K562 (cell line): ENCODE data around the gene BTBD3. TPM values are rescaled to one million over a fixed set of nuclear protein-coding genes. Genes with fewer than 3 reads are reported as not detected.

Source experiments
- ATAC-seq: fragments of 200-7000 bp; cut with Tn5 transposase; 3 replicates; pipeline ENCODE4 v1.9.1; 2020; ENCODE audit warnings: moderate library complexity
- BruUV-seq: library from RNA; stranded (reverse); fragments of 400-500 nt; replicated peaks from 2 replicates; lab custom pipeline; 2021; lab: Mats Ljungman, UMichigan
- CTCF ChIA-PET: fragments of 300-600 bp; formaldehyde crosslinking; extraction: SDS; loops from one replicate; lab custom pipeline; 2021; ENCODE audit warnings: low intra/inter-chr PET ratio; lab: Yijun Ruan, JAX
- POLR2A ChIA-PET: fragments of 300-600, 350-650 bp; sonication (Branson Sonifier 250); formaldehyde crosslinking; extraction: SDS; loops from one replicate; lab custom pipeline; 2021; ENCODE audit warnings: antibody characterized with exemption, inconsistent platforms; lab: Yijun Ruan, JAX
- DNase-seq, 4 experiments: peaks; one replicate each; pipeline versions ENCODE4 v3.0.0 to v3.0.0-alpha.2; 2011 to 2018; ENCODE audit warnings: low spot score in 3 of 4, mixed read lengths in 3 of 4; ENCODE audit errors: extremely low read depth in 1 of 4
- FAIRE-seq: peaks from 2 replicates; lab custom pipeline; 2011; peaks lifted over from hg19 to GRCh38; lab: Jason Lieb, UNC
- H2AFZ ChIP-seq: 2 replicates; pipeline ENCODE4 v1.6.0; 2011; ENCODE audit warnings: low read depth, low read length, control low read depth, inconsistent platforms
- H3K27ac ChIP-seq: fragments of 200-600 bp; 3 replicates; pipeline ENCODE4 v1.8.0; 2011; ENCODE audit warnings: low read depth, mild to moderate bottlenecking, control low read depth, inconsistent platforms, low read length, moderate library complexity, mixed read lengths; ENCODE audit errors: extremely low read depth
- H3K27me3 ChIP-seq, 2 experiments: fragments of 300-600 bp in 1 of 2; 2 replicates in 1 of 2; 3 replicates in 1 of 2; pipeline versions ENCODE4 v1.6.0 to v1.8.0; 2011; ENCODE audit warnings: inconsistent platforms in 2 of 2, low read length in 2 of 2, mild to moderate bottlenecking in 1 of 2, mixed read lengths in 1 of 2, moderate library complexity in 1 of 2; ENCODE audit not compliant: control insufficient read depth in 2 of 2, insufficient read depth in 2 of 2
- H3K36me3 ChIP-seq: fragments of 300-600 bp; 3 replicates; pipeline ENCODE4 v1.8.0; 2011; ENCODE audit warnings: mild to moderate bottlenecking, low read length, inconsistent platforms; ENCODE audit not compliant: control insufficient read depth, insufficient read depth
- H3K4me1 ChIP-seq, 2 experiments: fragments of 200-600 bp in 1 of 2; replicated peaks in 1 of 2; 2 replicates in 1 of 2; 3 replicates in 1 of 2; pipeline versions ENCODE4 v1.5.1 to v1.8.0; 2011; ENCODE audit warnings: inconsistent platforms in 2 of 2, low read length in 2 of 2, mild to moderate bottlenecking in 1 of 2, mixed read lengths in 1 of 2, moderate library complexity in 1 of 2; ENCODE audit not compliant: control insufficient read depth in 2 of 2, insufficient read depth in 2 of 2
- H3K4me2 ChIP-seq: 2 replicates; pipeline ENCODE4 v1.6.1; 2011; ENCODE audit warnings: low read length, control low read depth, inconsistent platforms, mixed read lengths; ENCODE audit not compliant: insufficient read depth
- H3K4me3 ChIP-seq: fragments of 200-600 bp; sonication (generic), shearing (Covaris generic); 2 replicates; pipeline ENCODE4 v1.5.1; 2016; ENCODE audit warnings: control low read depth, inconsistent platforms
- H3K79me2 ChIP-seq: fragments of 200-600 bp; 3 replicates; pipeline ENCODE4 v1.8.0; 2011; ENCODE audit warnings: low read length, inconsistent platforms; ENCODE audit not compliant: control insufficient read depth, insufficient read depth
- H3K9ac ChIP-seq, 2 experiments: 2 replicates each; pipeline versions ENCODE4 v1.6.0 to v1.6.1; 2011; ENCODE audit warnings: low read depth in 2 of 2, low read length in 2 of 2, control low read depth in 1 of 2, inconsistent platforms in 1 of 2, mild to moderate bottlenecking in 1 of 2, mixed read lengths in 1 of 2; ENCODE audit not compliant: insufficient read depth in 1 of 2
- H3K9me1 ChIP-seq: one replicate; pipeline ENCODE4 v1.6.0; 2011; ENCODE audit warnings: inconsistent platforms, mild to moderate bottlenecking, low read length, moderate library complexity; ENCODE audit not compliant: control insufficient read depth, insufficient read depth
- H3K9me3 ChIP-seq: replicated peaks from 2 replicates; pipeline ENCODE4 v1.5.1; 2011; ENCODE audit warnings: low read depth, low read length, inconsistent platforms; ENCODE audit not compliant: control insufficient read depth, insufficient read depth
- H4K20me1 ChIP-seq: replicated peaks from 2 replicates; pipeline ENCODE4 v1.6.1; 2011; ENCODE audit warnings: low read length, inconsistent platforms, mixed read lengths; ENCODE audit not compliant: control insufficient read depth, insufficient read depth
- ATF1 ChIP-seq, 2 experiments: fragments of 450-650 bp in 1 of 2; IDR thresholded peaks; 2 replicates each; pipeline ENCODE4 v1.6.1; 2016; ENCODE audit warnings: missing compliant biosample characterization in 1 of 2, missing genetic modification characterization in 1 of 2
- HLTF ChIP-seq: fragments of 450-650 bp; IDR thresholded peaks from 2 replicates; pipeline ENCODE4 v1.6.1; 2016
- RBM25 ChIP-seq: fragments of 200-400 bp; formaldehyde crosslinking; IDR thresholded peaks from 2 replicates; pipeline ENCODE4 v1.6.1; 2018; ENCODE audit warnings: low read length, low read depth, moderate library complexity; ENCODE audit not compliant: severe bottlenecking
- XRCC5 ChIP-seq: fragments of 200-400 bp; formaldehyde crosslinking; IDR thresholded peaks from 2 replicates; pipeline ENCODE4 v1.6.1; 2017; ENCODE audit warnings: low read depth, mild to moderate bottlenecking, low read length
- WGBS: fragments of 100-300 bp; shearing (Covaris generic); methylation state at CpG from one replicate; pipeline ENCODE4 v1.1.6; 2016; ENCODE audit warnings: low coverage, mixed read lengths; ENCODE audit not compliant: insufficient coverage; ENCODE audit errors: missing lambda C conversion rate; 5-methylcytosine and 5-hydroxymethylcytosine counted together
- in situ Hi-C: fragments of 300-500 bp; cut with MboI; formaldehyde crosslinking; loops from 4 replicates; pipeline ENCODE4 v1.15.0; 2018; ENCODE audit warnings: inconsistent platforms, mixed read lengths
- intact Hi-C: fragments of 100-400 bp; cut with micrococcal nuclease; formaldehyde crosslinking; loops from 2 replicates; pipeline ENCODE4 v1.14.2; 2022
- polyA plus RNA-seq, 8 experiments: library from polyadenylated mRNA; depleted of rRNA in 4 of 8; stranded (reverse) in 5 of 8; unstranded in 3 of 8; fragments of >200 nt; fragmentation: Nextera tagmentation in 2 of 8; fragmentation: Illumina TruSeq in 1 of 8; extraction: Ambion mirVana in 2 of 8; extraction: Trizol in 1 of 8; gene quantifications; 2 replicates each; pipeline versions ENCODE4 v1.2.1 to v1.2.3, GENCODE V29; 2011 to 2014; ENCODE audit warnings: inconsistent platforms in 1 of 8, missing spikeins in 1 of 8
- total RNA-seq, 7 experiments: library from RNA; depleted of rRNA in 6 of 7; stranded (reverse); fragments of >200 nt in 6 of 7; fragmentation: Illumina TruSeq in 2 of 7; extraction: Trizol in 2 of 7; gene quantifications; 2 replicates each; pipeline versions ENCODE4 v1.2.1 to v1.2.3, GENCODE V29; 2011 to 2021; ENCODE audit warnings: low replicate concordance in 1 of 7
- TF ChIP-seq, protein P1 (sequence below): sonication (generic); formaldehyde crosslinking; IDR thresholded peaks from 2 replicates; pipeline ENCODE4 v1.4.0; 2020; ENCODE audit warnings: mild to moderate bottlenecking, missing genetic modification reagents
- TF ChIP-seq, protein P2 (sequence below): IDR thresholded peaks from 2 replicates; pipeline ENCODE4 v1.6.1; 2011; ENCODE audit not compliant: insufficient read length; ENCODE audit errors: extremely low read depth

BTBD3 gene
- total and polyA plus RNA-seq, 9 of the 15 experiments (the other 6 are each of a cell fraction or from before 2014, with no cell fraction given), result 1.8 to 11.4 (median 6.4) TPM

DNA sequence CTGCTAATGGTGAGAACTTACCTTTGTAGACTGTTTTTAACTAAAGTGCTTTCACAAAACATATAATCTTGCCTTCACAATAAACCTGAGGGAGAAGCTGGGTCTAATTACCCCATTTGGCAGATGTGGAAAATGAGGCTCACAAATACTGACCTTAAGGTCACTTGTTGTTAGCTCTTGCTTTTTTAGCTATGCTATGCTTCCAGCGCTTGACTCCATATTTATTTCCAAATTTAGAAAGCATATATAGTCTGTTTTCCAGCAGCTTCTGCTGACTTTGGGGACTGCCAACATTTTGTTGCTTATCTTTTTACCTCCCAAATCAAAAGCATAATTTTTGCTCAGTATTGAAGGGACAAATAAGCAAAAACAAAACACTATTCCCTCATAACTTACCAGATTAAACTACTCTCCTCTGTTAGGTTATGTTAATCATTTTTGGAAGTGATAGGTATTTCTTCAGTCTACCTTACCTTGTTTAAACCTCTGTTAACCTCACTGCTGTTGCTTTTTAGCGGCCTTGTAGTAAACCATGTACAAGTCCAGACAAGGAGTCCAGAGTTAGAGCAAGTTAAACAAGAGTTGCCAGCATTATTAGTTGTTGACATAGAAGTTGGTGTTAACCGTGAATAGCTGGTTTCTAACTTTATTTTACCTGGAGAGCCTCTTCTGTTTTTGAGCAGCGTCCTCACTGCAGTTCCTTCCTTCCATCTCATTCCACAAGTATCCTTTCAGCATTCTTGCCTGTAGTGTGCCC is 4.9 kb upstream of the BTBD3 start:
- Histone ChIP-seq H3K9ac (no peak overlapping the region), H3K79me2 (no peaks in the 10 kb centered on the region), H3K4me2 (no peak overlapping the region), H3K4me1 (no peaks in the 10 kb centered on the region), H2AFZ (no peak overlapping the region), H3K36me3 (no peaks in the 10 kb centered on the region), H4K20me1 (no peaks in the 10 kb centered on the region), H3K4me3 (no peak overlapping the region), H3K9me1 (no peaks in the 10 kb centered on the region), H3K27ac (no peak overlapping the region), H3K9me3 (no peaks in the 10 kb centered on the region), H3K27me3 (no peaks in the 10 kb centered on the region)
- BruUV-seq, result no TSS peak
- no peak for TF ChIP-seq XRCC5
- TF ChIP-seq RBM25, result peak; percentile 34
- CTCF ChIA-PET, result no interaction called here
- POLR2A ChIA-PET, result interaction anchor here (0.6 kb wide), 1 partner anchor 295 kb away, joined by 3 read pairs; no protein-coding TSS in a partner anchor
- 9% methylated on average over 4 of the region's 4 CpGs for WGBS
- DNase-seq (no peak), ATAC-seq (no peak), FAIRE-seq (no peak)
- intact Hi-C loops, result no loop called here
- in situ Hi-C loops, result no loop called here

DNA sequence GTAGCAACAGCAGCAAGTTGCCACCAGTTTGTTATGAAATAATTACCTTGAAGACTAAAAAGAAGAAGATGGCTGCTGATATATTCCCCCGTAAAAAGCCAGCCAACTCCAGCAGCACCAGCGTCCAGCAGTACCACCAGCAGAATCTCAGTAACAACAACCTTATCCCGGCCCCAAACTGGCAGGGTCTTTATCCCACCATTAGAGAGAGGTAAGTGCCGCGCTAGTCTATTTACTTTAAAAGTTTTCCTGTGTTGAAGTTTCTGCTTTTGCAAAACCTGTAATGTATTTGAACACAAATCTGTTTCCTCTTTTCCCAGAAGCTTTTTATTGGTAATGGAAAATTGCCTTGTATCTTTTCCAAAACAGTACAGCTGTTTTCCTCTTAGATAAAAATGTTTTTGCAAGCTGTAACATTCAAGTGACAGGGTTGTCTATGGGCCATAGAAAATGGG is 725 bp downstream of the BTBD3 start:
- Histone ChIP-seq H3K27ac (no peak overlapping the region), H3K4me1 (no peaks in the 10 kb centered on the region; a peak in 1 of 5 replicates), H3K9ac (no peak overlapping the region), H3K27me3 (no peaks in the 10 kb centered on the region), H3K4me2 (no peak overlapping the region), H3K79me2 (no peaks in the 10 kb centered on the region), H3K9me1 (no peaks in the 10 kb centered on the region), H3K9me3 (no peaks in the 10 kb centered on the region), H2AFZ (no peak overlapping the region), H3K36me3 (no peaks in the 10 kb centered on the region), H3K4me3 (no peak overlapping the region), H4K20me1 (no peaks in the 10 kb centered on the region)
- FAIRE-seq (no peak), DNase-seq (no peak), ATAC-seq (no peak)
- 30% methylated on average over 5 of the region's 5 CpGs for WGBS
- intact Hi-C loops (no loop called here), in situ Hi-C loops (no loop called here)
- CTCF ChIA-PET, result no interaction called here
- TF ChIP-seq, protein P1, sequence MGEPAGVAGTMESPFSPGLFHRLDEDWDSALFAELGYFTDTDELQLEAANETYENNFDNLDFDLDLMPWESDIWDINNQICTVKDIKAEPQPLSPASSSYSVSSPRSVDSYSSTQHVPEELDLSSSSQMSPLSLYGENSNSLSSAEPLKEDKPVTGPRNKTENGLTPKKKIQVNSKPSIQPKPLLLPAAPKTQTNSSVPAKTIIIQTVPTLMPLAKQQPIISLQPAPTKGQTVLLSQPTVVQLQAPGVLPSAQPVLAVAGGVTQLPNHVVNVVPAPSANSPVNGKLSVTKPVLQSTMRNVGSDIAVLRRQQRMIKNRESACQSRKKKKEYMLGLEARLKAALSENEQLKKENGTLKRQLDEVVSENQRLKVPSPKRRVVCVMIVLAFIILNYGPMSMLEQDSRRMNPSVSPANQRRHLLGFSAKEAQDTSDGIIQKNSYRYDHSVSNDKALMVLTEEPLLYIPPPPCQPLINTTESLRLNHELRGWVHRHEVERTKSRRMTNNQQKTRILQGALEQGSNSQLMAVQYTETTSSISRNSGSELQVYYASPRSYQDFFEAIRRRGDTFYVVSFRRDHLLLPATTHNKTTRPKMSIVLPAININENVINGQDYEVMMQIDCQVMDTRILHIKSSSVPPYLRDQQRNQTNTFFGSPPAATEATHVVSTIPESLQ (CRISPR knock-in tag), result no peak
- TF ChIP-seq, protein P2, sequence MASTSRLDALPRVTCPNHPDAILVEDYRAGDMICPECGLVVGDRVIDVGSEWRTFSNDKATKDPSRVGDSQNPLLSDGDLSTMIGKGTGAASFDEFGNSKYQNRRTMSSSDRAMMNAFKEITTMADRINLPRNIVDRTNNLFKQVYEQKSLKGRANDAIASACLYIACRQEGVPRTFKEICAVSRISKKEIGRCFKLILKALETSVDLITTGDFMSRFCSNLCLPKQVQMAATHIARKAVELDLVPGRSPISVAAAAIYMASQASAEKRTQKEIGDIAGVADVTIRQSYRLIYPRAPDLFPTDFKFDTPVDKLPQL, result no peak
- TF ChIP-seq HLTF (no peak), ATF1 (CRISPR knock-in tag; IDR thresholded peaks at IDR 0.05) (no peak), ATF1 (tag; IDR thresholded peaks at IDR 0.05) (no peak)
- BruUV-seq, result no TSS peak
- POLR2A ChIA-PET, result no interaction called here
